Measurements from ENCODE around the gene UCP3. TPM values are rescaled to one million over a fixed set of nuclear protein-coding genes. Genes with fewer than 3 reads are reported as not detected.
A peak's percentile ranks its signal among the peaks of the same experiment; 100 is the strongest.

Gene UCP3
- total and polyA plus RNA-seq, 12 donors = 0.61 to 12.6 (median 1.6) TPM

GRCh38 chr11:73958521-73959141 is 50.3 kb downstream of the UCP3 start:
- no peaks in the 10 kb centered on the region for H3K36me3 ChIP-seq
- H3K4me3 ChIP-seq = no peak overlapping the region
- TF ChIP-seq CTCF (IDR thresholded peaks at IDR 0.05) = no peak
- H3K27ac ChIP-seq = no peak overlapping the region
- H3K9me3 ChIP-seq = no peaks in the 10 kb centered on the region
- WGBS, 2 donors = 77% methylated on average over 18 of the region's 18 CpGs
- H3K4me1 ChIP-seq = peaks cover 0 to 1% (median 0%) of the 10 kb centered on the region in 9 donors
- peaks cover 0 to 34% (median 27%) of the 10 kb centered on the region in 7 donors for H3K27me3 ChIP-seq
- DNase-seq = no peak
- intact Hi-C loops (cut with DNase I) = no loop called here
- ATAC-seq = no peak

- no peak overlapping the region for H3K27ac ChIP-seq
- DNase-seq (no peak), ATAC-seq (no peak)
- intact Hi-C loops (cut with DNase I) = no loop called here
- 47 to 61% methylated on average over 25 of the region's 25 CpGs for WGBS, 2 donors
- H3K4me3 ChIP-seq = no peak overlapping the region
- H3K9me3 ChIP-seq = no peaks in the 10 kb centered on the region
- peaks cover 0 to 34% (median 27%) of the 10 kb centered on the region in 7 donors for H3K27me3 ChIP-seq
- TF ChIP-seq CTCF (IDR thresholded peaks at IDR 0.05) = no peak
- no peaks in the 10 kb centered on the region for H3K36me3 ChIP-seq
- no peaks in the 10 kb centered on the region for H3K4me1 ChIP-seq
Observed at GRCh38 chr11:73957654-73958361, 51.1 kb downstream of the UCP3 start.

GRCh38 chr11:73956876-73957653 is 51.8 kb downstream of the UCP3 start:
- Histone ChIP-seq H3K4me1 (no peaks in the 10 kb centered on the region), H3K36me3 (no peaks in the 10 kb centered on the region), H3K9me3 (no peaks in the 10 kb centered on the region), H3K27ac (no peak overlapping the region), H3K27me3 (peaks cover 0 to 34% (median 27%) of the 10 kb centered on the region in 7 donors), H3K4me3 (no peak overlapping the region)
- WGBS, 2 donors = 34 to 42% methylated on average over 27 to 29 of the region's 29 CpGs
- no peak for DNase-seq
- TF ChIP-seq CTCF (IDR thresholded peaks at IDR 0.05) = no peak
- intact Hi-C loops (cut with DNase I) = no loop called here
- ATAC-seq = peak in 1 of 8 donors; percentile 36

- H3K27me3 ChIP-seq = peaks cover 0 to 15% (median 11%) of the 10 kb centered on the region in 7 donors
- H3K27ac ChIP-seq = no peak overlapping the region
- intact Hi-C loops (cut with DNase I) = no loop called here
- no peak for TF ChIP-seq CTCF (IDR thresholded peaks at IDR 0.05)
- ATAC-seq (no peak), DNase-seq (no peak)
- 81 to 86% methylated on average over 7 of the region's 7 CpGs for whole genome bisulfite sequencing, 2 donors
- H3K4me3 ChIP-seq = no peak overlapping the region
- no peaks in the 10 kb centered on the region for H3K9me3 ChIP-seq
- H3K36me3 ChIP-seq = no peaks in the 10 kb centered on the region
- H3K4me1 ChIP-seq = no peaks in the 10 kb centered on the region
Observed at GRCh38 chr11:73951797-73952196, 57.1 kb downstream of the UCP3 start.

All from heart right ventricle (tissue), 16 donors.